ENCODE results near the gene SAV1. TPM values are rescaled to one million over a fixed set of nuclear protein-coding genes. Genes with fewer than 3 reads are reported as not detected.
"Not testable (repeated sequence)": the region's sequence is repeated elsewhere in the genome, so short reads cannot be mapped to it uniquely, and the experiment has no call there.

SAV1 gene
- total RNA-seq, 4 donors from 2014 or later: 23.3 to 40.0 (median 26.2) TPM

- no peaks in the 10 kb centered on the region for H3K9me3 ChIP-seq
- peaks cover 24% of the 10 kb centered on the region for H3K4me1 ChIP-seq
- H3K27ac ChIP-seq: peak overlapping the region; percentile 34
- TF ChIP-seq CTCF (IDR thresholded peaks at IDR 0.05) (no peak), EP300 (IDR thresholded peaks at IDR 0.05) (no peak), POLR2AphosphoS5 (IDR thresholded peaks at IDR 0.05) (no peak), POLR2A (IDR thresholded peaks at IDR 0.05) (no peak)
- no peak for DNase-seq (ENCODE audit: low spot score in 2 of 2)
- H3K27me3 ChIP-seq: no peaks in the 10 kb centered on the region
- 85% methylated on average over 4 of the region's 4 CpGs for WGBS
- no peak overlapping the region for H3K4me3 ChIP-seq
- no peaks in the 10 kb centered on the region for H3K36me3 ChIP-seq
These were observed 1.4 kb upstream of the SAV1 start for GRCh38 chr14:50669441-50669986.

- Histone ChIP-seq H3K27ac (peak overlapping the region; percentile 99), H3K4me3 (peak overlapping the region; percentile 87), H3K9me3 (no peaks in the 10 kb centered on the region), H3K4me1 (peaks cover 27% of the 10 kb centered on the region), H3K27me3 (no peaks in the 10 kb centered on the region), H3K36me3 (no peaks in the 10 kb centered on the region)
- WGBS: 6% methylated on average over 6 of the region's 6 CpGs
- no peak for DNase-seq (ENCODE audit: low spot score in 2 of 2)
- no peak for TF ChIP-seq POLR2A (IDR thresholded peaks at IDR 0.05)
These were observed 679 bp upstream of the SAV1 start for GRCh38 chr14:50668826-50669143.

- Histone ChIP-seq H3K36me3 (no peaks in the 10 kb centered on the region), H3K4me3 (peak overlapping the region; percentile 87), H3K4me1 (peaks cover 30% of the 10 kb centered on the region), H3K9me3 (no peaks in the 10 kb centered on the region), H3K27ac (peak overlapping the region; percentile 99), H3K27me3 (no peaks in the 10 kb centered on the region)
- TF ChIP-seq EP300 (IDR thresholded peaks at IDR 0.05) (no peak), CTCF (IDR thresholded peaks at IDR 0.05) (no peak), POLR2AphosphoS5 (IDR thresholded peaks at IDR 0.05) (no peak), POLR2A (IDR thresholded peaks at IDR 0.05) (no peak)
- DNase-seq (ENCODE audit: low spot score in 2 of 2): peak in 1 of 2 donors; percentile 65
- 8% methylated on average over 1 of the region's 25 CpGs for WGBS
These were observed 466 bp downstream of the SAV1 start for GRCh38 chr14:50667684-50667995.

GRCh38 chr14:50666772-50667683 lies 1.1 kb downstream of the SAV1 start:
- H3K4me1 ChIP-seq: peaks cover 30% of the 10 kb centered on the region
- 2% methylated on average over 20 of the region's 20 CpGs for WGBS
- DNase-seq (ENCODE audit: low spot score in 2 of 2): no peak
- no peaks in the 10 kb centered on the region for H3K9me3 ChIP-seq
- peak overlapping the region; percentile 87 for H3K4me3 ChIP-seq
- no peaks in the 10 kb centered on the region for H3K36me3 ChIP-seq
- TF ChIP-seq POLR2AphosphoS5 (IDR thresholded peaks at IDR 0.05) (peak in 2 of 3 donors; percentile 53 to 73), EP300 (IDR thresholded peaks at IDR 0.05) (no peak), CTCF (IDR thresholded peaks at IDR 0.05) (no peak)
- no peaks in the 10 kb centered on the region for H3K27me3 ChIP-seq
- peak overlapping the region; percentile 99 for H3K27ac ChIP-seq

- not testable (repeated sequence) for DNase-seq (ENCODE audit: low spot score in 2 of 2); H3K27ac ChIP-seq; H3K36me3 ChIP-seq; H3K9me3 ChIP-seq; H3K27me3 ChIP-seq
- peak overlapping the region; percentile 87 for H3K4me3 ChIP-seq
- WGBS: 67% methylated on average over 5 of the region's 5 CpGs
- H3K4me1 ChIP-seq: peaks cover 34% of the 10 kb centered on the region
These were observed 2.8 kb downstream of the SAV1 start for GRCh38 chr14:50665300-50665699.

- WGBS: 96% methylated on average over 2 of the region's 2 CpGs
- Histone ChIP-seq H3K4me3 (peak overlapping the region; percentile 10), H3K4me1 (peaks cover 40% of the 10 kb centered on the region)
- not testable (repeated sequence) for H3K9me3 ChIP-seq; H3K27ac ChIP-seq; H3K27me3 ChIP-seq; DNase-seq (ENCODE audit: low spot score in 2 of 2); H3K36me3 ChIP-seq
These were observed 3.5 kb downstream of the SAV1 start for GRCh38 chr14:50664579-50664978.
